Choroid plexus epithelial cell (primary cell): ENCODE data around the gene PNMA6F.
"Not testable (repeated sequence)": the region's sequence is repeated elsewhere in the genome, so short reads cannot be mapped to it uniquely, and the experiment has no call there.

Source experiments
- DNase-seq: peaks from one replicate; pipeline ENCODE4 v3.0.0-alpha.2; 2010; ENCODE audit warnings: low read depth
- H3K4me3 ChIP-seq: 2 replicates; pipeline ENCODE4 v1.5.1; 2011; ENCODE audit warnings: low read depth, mild to moderate bottlenecking, control low read depth, low read length, moderate library complexity
- TF ChIP-seq, protein P1 (sequence below): conservative IDR thresholded peaks from 2 replicates; pipeline ENCODE4 v1.5.1; 2011; ENCODE audit warnings: low read depth, mild to moderate bottlenecking, control low read depth, inconsistent platforms, low read length, moderate library complexity

Gene PNMA6F

DNA sequence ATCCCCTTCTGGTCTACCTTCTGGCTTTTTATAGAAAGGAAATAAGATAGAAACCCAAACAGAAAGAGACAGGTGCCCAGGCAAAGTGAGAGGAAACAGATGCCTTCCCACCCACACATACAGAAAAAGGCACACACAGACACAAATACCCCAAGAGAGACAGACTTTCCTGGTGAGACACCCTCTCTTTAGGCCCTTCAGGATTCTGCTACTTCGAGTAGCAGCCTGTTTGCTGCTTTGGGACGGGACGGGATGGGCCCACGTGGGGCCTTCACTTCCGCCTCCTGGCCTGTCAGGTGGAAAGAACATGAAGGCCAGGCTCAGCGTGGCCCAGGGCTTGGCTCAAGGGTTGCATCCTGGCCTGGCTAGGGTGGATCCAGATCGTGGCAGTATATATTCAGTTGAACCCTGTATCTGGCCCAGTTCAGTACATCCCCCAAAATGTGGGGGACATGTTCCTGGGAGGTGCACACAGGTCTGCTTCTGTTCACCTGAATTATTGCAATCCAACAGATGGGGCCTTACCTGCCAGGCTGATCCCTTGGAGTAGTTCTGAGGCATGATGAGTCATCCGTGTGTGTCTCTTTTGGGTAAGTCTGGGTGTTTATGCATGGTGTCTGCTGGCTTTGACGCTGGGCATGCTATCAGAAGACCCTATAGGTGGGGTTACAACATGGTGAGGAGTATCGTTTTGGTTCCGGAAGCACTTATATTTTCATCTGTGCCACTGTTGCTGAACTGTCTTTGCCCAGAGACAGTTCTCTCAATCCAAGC, 14.7 kb upstream of the PNMA6F start:
- DNase-seq = no peak
- H3K4me3 ChIP-seq = no peak overlapping the region
- TF ChIP-seq, protein P1, sequence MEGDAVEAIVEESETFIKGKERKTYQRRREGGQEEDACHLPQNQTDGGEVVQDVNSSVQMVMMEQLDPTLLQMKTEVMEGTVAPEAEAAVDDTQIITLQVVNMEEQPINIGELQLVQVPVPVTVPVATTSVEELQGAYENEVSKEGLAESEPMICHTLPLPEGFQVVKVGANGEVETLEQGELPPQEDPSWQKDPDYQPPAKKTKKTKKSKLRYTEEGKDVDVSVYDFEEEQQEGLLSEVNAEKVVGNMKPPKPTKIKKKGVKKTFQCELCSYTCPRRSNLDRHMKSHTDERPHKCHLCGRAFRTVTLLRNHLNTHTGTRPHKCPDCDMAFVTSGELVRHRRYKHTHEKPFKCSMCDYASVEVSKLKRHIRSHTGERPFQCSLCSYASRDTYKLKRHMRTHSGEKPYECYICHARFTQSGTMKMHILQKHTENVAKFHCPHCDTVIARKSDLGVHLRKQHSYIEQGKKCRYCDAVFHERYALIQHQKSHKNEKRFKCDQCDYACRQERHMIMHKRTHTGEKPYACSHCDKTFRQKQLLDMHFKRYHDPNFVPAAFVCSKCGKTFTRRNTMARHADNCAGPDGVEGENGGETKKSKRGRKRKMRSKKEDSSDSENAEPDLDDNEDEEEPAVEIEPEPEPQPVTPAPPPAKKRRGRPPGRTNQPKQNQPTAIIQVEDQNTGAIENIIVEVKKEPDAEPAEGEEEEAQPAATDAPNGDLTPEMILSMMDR = no peak

GRCh38 chrX:153334654-153335295, 13.2 kb upstream of the PNMA6F start:
- TF ChIP-seq, protein P1 = no peak
- DNase-seq = no peak
- H3K4me3 ChIP-seq = peak overlapping the region; percentile 74

GRCh38 chrX:153333821-153334653, 12.5 kb upstream of the PNMA6F start, which contains the start of gene ZNF275:
ZNF275 (plus strand) TSS chrX:153334153; CDS start chrX:153336680, 2,527 bp downstream.
- peak within 1 kb of the TSS; percentile 74 for H3K4me3 ChIP-seq
- peak; percentile 74 for DNase-seq
- TF ChIP-seq, protein P1 = no peak

GRCh38 chrX:153333266-153333665, 11.7 kb upstream of the PNMA6F start:
- peak; percentile 50 for DNase-seq
- TF ChIP-seq, protein P1 = no peak
- H3K4me3 ChIP-seq = no peak overlapping the region

GRCh38 chrX:153327561-153327960, 6.0 kb upstream of the PNMA6F start:
- DNase-seq = no peak
- TF ChIP-seq, protein P1 = no peak
- no peak overlapping the region for H3K4me3 ChIP-seq

GRCh38 chrX:153320555-153321184, 897 bp downstream of the PNMA6F start:
- TF ChIP-seq, protein P1 = no peak
- no peak for DNase-seq
- no peak overlapping the region for H3K4me3 ChIP-seq

DNA sequence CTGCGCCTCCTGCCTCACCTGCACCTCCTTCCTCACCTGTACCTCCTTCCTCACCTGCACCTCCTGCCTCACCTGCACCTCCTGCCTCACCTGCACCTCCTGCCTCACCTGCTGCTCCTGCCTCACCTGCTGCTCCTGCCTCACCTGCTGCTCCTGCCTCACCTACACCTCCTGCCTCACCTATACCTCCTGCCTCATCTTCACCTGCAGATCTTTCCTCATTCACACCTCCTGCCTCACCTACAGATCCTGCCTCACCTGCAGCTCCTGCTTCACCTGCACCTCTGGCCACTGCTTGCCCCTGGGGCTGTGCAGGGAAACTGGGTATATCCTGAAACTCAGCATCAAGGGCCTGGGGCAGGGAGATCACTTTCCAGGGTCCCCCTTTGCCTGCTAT, 1.5 kb downstream of the PNMA6F start:
- DNase-seq, H3K4me3 ChIP-seq: not testable (repeated sequence)
